IPS DF 6.9 (cell line): ENCODE results near the gene PGAP1.

Source experiments
- DNase-seq: peaks from one replicate; pipeline ENCODE4 v3.0.0-alpha.2; 2013; ENCODE audit warnings: low read depth, low spot score
- H3K27ac ChIP-seq: one replicate; pipeline ENCODE4 v1.5.1; 2013; ENCODE audit warnings: low read length, control low read depth
- H3K27me3 ChIP-seq: 2 replicates; pipeline ENCODE4 v1.6.1; 2013; ENCODE audit warnings: mild to moderate bottlenecking, low read length; ENCODE audit not compliant: control insufficient read depth, insufficient read depth
- H3K36me3 ChIP-seq: 2 replicates; pipeline ENCODE4 v1.6.1; 2013; ENCODE audit warnings: low read length; ENCODE audit not compliant: control insufficient read depth, insufficient read depth
- H3K4me1 ChIP-seq: 2 replicates; pipeline ENCODE4 v1.6.1; 2013; ENCODE audit warnings: low read length; ENCODE audit not compliant: control insufficient read depth, insufficient read depth
- H3K4me3 ChIP-seq: 2 replicates; pipeline ENCODE4 v1.5.1; 2013; ENCODE audit warnings: mild to moderate bottlenecking, low read length
- H3K9me3 ChIP-seq: 2 replicates; pipeline ENCODE4 v1.6.1; 2013; ENCODE audit warnings: low read length, inconsistent platforms; ENCODE audit not compliant: control insufficient read depth, insufficient read depth
- WGBS: extraction: QIAGEN DNeasy Blood & Tissue Kit; methylation state at CpG from one replicate; pipeline ENCODE4 v1.1.7; 2013; ENCODE audit warnings: mixed read lengths, missing lambda C conversion rate; ENCODE audit not compliant: insufficient read length, insufficient coverage; 5-methylcytosine and 5-hydroxymethylcytosine counted together

Gene PGAP1

GRCh38 chr2:196808083-196808665 is 118.3 kb downstream of the PGAP1 start:
- WGBS, result no CpG with 5 or more reads among the region's 2 CpGs
- H3K36me3 ChIP-seq, result no peaks in the 10 kb centered on the region
- no peaks in the 10 kb centered on the region for H3K27me3 ChIP-seq
- no peak overlapping the region for H3K4me3 ChIP-seq
- no peak for DNase-seq
- no peaks in the 10 kb centered on the region for H3K4me1 ChIP-seq
- H3K9me3 ChIP-seq, result no peaks in the 10 kb centered on the region
- no peak overlapping the region for H3K27ac ChIP-seq

- Histone ChIP-seq H3K27ac (no peak overlapping the region), H3K4me3 (no peak overlapping the region), H3K9me3 (no peaks in the 10 kb centered on the region), H3K36me3 (no peaks in the 10 kb centered on the region), H3K4me1 (no peaks in the 10 kb centered on the region), H3K27me3 (no peaks in the 10 kb centered on the region)
- no peak for DNase-seq
- no CpG with 5 or more reads among the region's 1 CpG for WGBS
Observed at GRCh38 chr2:196804381-196804780, 122.1 kb downstream of the PGAP1 start.

DNA sequence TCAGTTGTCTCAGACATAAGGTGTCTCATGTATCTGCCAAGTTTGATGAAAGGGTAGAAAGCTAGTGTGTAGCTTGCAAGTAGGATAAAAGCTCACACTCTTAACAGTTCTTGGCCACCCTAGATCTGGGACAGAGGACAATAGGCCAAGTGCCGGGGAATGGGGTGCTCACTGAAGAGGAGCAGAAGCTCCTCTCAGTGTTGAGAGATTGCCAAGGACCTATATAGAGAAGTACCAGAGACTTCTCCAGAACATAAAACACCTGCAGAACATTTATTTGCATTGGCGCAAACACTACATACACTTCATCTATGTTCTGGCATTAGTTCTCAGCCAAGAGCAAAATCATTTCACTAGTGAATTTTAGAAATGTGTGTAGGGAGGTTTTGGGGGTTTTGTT is 124.1 kb downstream of the PGAP1 start:
- Histone ChIP-seq H3K4me3 (no peak overlapping the region), H3K9me3 (no peaks in the 10 kb centered on the region), H3K4me1 (no peaks in the 10 kb centered on the region), H3K27ac (no peak overlapping the region), H3K36me3 (no peaks in the 10 kb centered on the region; the same call in 1 of the 2 replicates), H3K27me3 (no peaks in the 10 kb centered on the region)
- WGBS, result no CpG with 5 or more reads among the region's 2 CpGs
- no peak for DNase-seq

GRCh38 chr2:196801674-196802261 is 124.7 kb downstream of the PGAP1 start:
- no peaks in the 10 kb centered on the region for H3K27me3 ChIP-seq
- no peak overlapping the region for H3K27ac ChIP-seq
- H3K4me1 ChIP-seq, result no peaks in the 10 kb centered on the region
- no peak overlapping the region for H3K4me3 ChIP-seq
- H3K36me3 ChIP-seq, result peaks cover 3% of the 10 kb centered on the region; the same call in 1 of the 2 replicates
- WGBS, result no CpG with 5 or more reads among the region's 2 CpGs
- H3K9me3 ChIP-seq, result no peaks in the 10 kb centered on the region
- DNase-seq, result no peak

- Histone ChIP-seq H3K4me1 (no peaks in the 10 kb centered on the region), H3K36me3 (peaks cover 8% of the 10 kb centered on the region; the same call in 1 of the 2 replicates), H3K27me3 (no peaks in the 10 kb centered on the region), H3K9me3 (no peaks in the 10 kb centered on the region), H3K4me3 (peak overlapping the region; percentile 68), H3K27ac (no peak overlapping the region)
- no CpG with 5 or more reads among the region's 10 CpGs for WGBS
- DNase-seq, result no peak
Observed at GRCh38 chr2:196798980-196799379, 127.5 kb downstream of the PGAP1 start.

GRCh38 chr2:196792865-196793264 is 133.6 kb downstream of the PGAP1 start:
- H3K27ac ChIP-seq, result no peak overlapping the region
- H3K27me3 ChIP-seq, result no peaks in the 10 kb centered on the region
- no CpG with 5 or more reads among the region's 3 CpGs for WGBS
- peaks cover 10% of the 10 kb centered on the region; the same call in 1 of the 2 replicates for H3K36me3 ChIP-seq
- H3K9me3 ChIP-seq, result no peaks in the 10 kb centered on the region
- no peak overlapping the region for H3K4me3 ChIP-seq
- DNase-seq, result no peak
- no peaks in the 10 kb centered on the region for H3K4me1 ChIP-seq

- Histone ChIP-seq H3K4me3 (no peak overlapping the region), H3K36me3 (peaks cover 2% of the 10 kb centered on the region; the same call in 1 of the 2 replicates), H3K27ac (no peak overlapping the region)
Observed at GRCh38 chr2:196783431-196784094, 142.9 kb downstream of the PGAP1 start.

More at GRCh38 chr2:196783431-196784094, 142.9 kb downstream of the PGAP1 start:
- Histone ChIP-seq H3K4me1 (no peaks in the 10 kb centered on the region), H3K9me3 (no peaks in the 10 kb centered on the region), H3K27me3 (no peaks in the 10 kb centered on the region)
- DNase-seq, result no peak
- WGBS, result no CpG with 5 or more reads among the region's 4 CpGs
